SH-SY5Y (cell line): ENCODE data around the gene HIVEP2.

Experiments used
- GATA2 ChIP-seq: IDR thresholded peaks from 2 replicates; pipeline ENCODE4 v1.6.1; 2011; ENCODE audit warnings: mild to moderate bottlenecking, low read depth, low read length
- GATA3 ChIP-seq: IDR thresholded peaks from 2 replicates; pipeline ENCODE4 v1.6.1; 2011; ENCODE audit warnings: low read depth, mild to moderate bottlenecking, low read length, moderate library complexity

HIVEP2 gene

DNA sequence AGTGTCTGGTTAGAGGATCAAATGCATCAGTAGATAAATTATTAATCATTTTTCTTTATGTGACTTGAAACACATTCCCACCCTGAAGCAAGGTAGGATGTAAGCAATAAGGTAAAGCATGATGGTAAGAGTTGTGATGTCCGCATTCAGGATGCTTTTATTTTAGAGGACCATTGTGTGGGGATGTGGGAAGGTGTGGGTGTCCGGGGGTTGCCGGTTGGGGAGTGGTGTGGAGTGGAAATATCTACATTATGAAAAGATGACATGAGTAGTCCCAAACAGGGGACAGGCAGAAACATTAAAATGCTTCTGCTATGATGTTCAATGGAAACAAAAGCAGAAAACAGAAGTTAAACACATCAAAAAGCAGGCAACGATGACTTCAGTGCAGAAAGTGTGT, 215.4 kb downstream of the HIVEP2 start:
- TF ChIP-seq GATA2 (no peak), GATA3 (no peak)

GRCh38 chr6:142728910-142729481, 216.0 kb downstream of the HIVEP2 start:
- TF ChIP-seq GATA2 (peak; percentile 69), GATA3 (peak; percentile 56)

- TF ChIP-seq GATA3 (no peak), GATA2 (no peak)
These were observed 216.6 kb downstream of the HIVEP2 start for GRCh38 chr6:142728364-142728763.

DNA sequence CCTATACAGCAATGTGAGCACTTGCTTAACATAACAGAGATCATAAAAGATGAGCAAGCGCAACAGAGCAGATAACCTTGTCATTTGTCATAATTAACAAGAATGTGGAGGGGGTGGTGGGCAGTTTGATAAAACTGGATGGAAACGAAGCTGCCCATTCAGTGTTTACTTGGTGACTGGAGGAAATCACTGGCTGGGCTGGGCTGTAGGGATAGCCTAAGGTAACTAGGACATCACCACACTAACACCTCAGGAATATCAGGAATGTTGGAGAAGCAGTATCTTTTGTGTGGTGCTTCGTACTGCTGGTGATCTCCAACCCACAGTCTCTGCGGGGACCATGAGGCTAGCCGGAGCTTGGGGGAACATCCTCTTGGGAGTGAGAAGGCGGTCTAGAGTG, 218.4 kb downstream of the HIVEP2 start:
- TF ChIP-seq GATA3 (no peak), GATA2 (no peak)

DNA sequence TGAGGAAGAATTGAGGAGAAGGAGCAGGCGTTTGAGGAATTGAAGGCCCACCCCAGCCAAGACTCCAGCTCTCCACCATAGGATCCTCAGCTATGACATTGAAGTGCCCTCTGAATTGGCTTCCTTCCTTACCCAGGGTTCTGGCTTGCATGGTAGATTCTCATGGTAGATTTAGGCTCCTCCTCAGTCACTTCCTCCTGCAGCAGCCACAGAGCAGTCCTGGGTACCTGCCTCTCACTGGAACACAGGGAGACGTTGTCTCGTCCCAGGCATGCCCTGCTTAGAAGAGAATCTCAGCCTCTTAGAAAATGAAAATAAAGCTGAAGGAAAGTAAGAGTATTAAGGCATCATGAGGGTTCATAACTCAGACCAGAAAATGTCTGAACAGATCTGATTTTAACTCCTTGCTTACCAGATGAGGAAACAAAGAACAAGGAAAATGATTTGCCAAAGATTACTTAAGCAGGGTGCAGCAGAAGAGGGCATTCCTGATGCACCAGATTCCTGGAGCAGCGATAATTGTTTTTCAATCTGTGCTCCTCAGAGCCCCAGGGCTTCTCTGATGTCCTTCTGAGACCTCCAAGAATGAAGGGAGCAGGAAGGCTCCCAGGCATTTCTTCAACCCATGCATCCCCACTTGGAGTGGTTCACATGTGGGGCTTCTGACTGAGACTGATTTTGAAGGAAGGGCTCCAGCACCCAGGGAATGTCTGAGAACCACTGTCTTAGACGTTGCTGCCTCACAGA, 219.8 kb downstream of the HIVEP2 start:
- TF ChIP-seq GATA2 (no peak), GATA3 (no peak)

GRCh38 chr6:142722841-142723240, 222.1 kb downstream of the HIVEP2 start:
- TF ChIP-seq GATA2 (no peak), GATA3 (no peak)

- no peak for TF ChIP-seq GATA2
- no peak for TF ChIP-seq GATA3
These were observed 223.0 kb downstream of the HIVEP2 start for GRCh38 chr6:142722012-142722411.

DNA sequence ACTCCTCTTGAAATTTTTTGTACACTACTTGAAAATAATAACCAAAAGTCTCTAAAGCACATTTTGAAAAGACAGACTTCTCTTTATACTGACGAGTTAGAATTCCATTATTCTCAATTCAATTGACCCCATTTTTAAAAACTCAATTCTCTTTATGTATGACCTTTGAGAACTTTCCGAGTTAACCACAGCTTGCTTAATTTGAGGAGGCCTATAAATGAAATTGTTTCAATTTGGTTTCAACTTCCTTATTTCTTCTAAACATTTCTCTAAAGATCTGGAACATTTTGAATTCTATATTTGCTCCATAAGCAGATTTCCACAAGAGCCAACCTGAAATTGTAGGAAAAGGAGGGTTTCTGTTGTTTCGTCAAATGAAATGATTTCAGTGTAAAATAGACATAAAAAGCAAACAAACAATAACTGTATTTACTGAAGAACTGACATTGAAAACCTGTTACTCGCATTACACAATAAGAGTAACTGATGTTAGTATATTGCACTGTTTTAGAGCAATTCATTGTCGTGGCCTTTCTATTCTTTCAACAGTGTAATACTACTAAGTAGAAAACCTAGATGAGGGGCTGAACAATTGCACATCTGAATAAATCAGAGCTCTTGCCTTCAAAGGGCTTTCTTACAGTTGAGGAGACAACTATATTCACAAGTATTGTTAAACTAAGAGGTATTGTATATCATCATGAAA, 223.6 kb downstream of the HIVEP2 start:
- no peak for TF ChIP-seq GATA2
- TF ChIP-seq GATA3 = no peak

DNA sequence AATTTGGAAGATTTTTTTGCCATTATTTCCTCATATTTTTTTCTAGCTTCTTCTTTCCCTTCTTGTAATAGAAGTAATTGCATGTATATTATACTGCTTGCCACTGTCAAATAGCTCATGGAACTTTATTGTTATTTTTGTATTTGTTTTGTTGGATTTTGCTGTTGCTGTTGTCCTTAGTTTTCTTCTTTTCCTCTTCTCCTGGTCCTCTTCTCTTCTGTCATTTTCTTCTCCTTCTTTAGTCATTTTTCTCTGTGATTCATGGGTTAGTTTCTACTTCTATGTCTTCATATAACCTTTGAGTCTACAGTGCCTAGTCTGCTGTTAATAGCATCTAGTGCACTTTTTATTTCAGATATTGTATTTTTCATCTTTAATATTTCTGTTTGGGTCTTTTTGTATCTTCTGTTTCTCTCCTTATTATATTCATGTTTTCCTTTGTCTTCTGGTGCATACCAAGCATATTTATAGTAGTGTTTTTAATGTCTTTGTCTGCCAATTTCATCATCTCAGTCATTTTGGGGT, 226.2 kb downstream of the HIVEP2 start:
- TF ChIP-seq GATA3 = no peak
- no peak for TF ChIP-seq GATA2

DNA sequence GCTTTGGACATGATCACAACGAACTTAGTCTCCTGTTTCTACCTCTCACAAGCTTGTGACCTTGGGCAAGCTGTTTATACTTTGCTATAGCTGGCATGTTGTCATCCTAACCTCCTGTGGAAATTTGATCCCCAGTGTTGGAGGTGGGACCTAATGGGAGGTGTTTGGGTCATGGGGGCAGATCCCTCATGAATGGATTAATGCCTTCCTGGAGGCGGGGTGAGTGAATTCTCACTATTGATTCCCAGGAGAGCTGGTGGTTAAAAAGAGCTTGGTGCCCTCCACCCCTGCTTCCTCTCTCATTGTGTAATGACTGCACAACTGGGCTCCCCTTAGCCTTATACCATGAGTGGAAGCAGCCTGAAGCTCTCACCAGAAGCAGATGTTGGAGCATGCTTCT, 228.9 kb downstream of the HIVEP2 start:
- TF ChIP-seq GATA3 (no peak), GATA2 (no peak)

DNA sequence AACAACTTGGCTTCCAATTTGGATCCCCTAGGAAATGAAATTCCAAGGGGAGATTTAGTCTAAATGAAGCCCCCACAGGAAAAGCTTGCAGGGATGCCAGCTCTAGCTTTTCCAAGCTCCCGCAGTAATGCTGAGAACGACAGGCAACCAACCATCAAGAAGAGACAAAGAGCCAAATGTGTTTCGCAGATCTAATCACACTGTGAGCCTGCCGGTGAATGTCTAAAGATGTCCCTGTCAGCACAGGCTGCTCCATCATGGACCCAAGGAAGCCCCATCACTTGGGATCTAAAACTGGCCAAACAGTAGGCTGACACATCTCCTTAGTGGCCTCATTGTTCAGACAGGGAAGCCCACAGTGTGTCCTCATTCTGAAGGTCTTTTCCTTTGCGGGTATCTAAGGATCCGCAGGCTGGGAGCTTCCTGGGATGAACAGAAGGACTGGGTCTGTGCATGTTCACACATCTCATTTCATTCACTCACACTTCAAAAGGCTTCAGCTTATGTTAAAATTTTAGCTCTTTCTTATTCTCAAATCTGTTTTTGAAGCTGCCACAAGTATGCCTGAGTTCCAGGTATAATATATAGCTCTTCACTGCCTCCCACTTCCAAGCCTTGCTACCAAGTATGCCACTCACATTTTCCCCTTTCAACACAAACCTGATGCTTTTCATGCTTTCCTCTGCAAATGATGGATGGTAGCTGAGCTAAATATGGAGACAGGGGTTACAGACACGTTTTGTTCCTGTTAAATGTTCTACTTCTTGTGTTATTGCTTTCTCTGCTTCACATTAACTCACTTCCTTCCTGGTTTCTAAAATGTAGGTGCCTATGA, 229.8 kb downstream of the HIVEP2 start:
- TF ChIP-seq GATA3 (no peak), GATA2 (no peak)

- no peak for TF ChIP-seq GATA3
- TF ChIP-seq GATA2 = no peak
These were observed 231.0 kb downstream of the HIVEP2 start for GRCh38 chr6:142713959-142714358.

DNA sequence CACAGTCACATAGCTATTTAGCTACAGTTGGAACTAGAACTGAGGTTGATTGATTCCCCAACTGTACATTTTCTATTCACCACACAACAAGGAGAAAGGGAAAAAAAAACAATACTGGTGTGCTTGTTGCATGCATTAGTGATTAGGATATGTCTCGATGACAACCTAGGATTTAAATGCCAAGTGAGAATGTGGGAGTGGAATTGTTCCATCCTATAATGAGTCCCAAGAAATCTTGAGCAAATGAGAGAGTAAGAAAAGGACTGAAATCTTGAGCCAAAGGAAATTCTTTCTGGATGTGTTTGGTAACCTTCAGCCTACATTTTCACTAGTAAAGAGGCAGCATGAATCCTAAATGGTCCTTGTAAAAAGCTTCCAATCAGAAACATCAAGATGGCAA, 232.7 kb downstream of the HIVEP2 start:
- no peak for TF ChIP-seq GATA2
- no peak for TF ChIP-seq GATA3

GRCh38 chr6:142708651-142709050, 236.3 kb downstream of the HIVEP2 start:
- no peak for TF ChIP-seq GATA2
- TF ChIP-seq GATA3 = no peak
